AG10803 (cell line): ENCODE results near the gene MMP23B.

ENCODE experiments used
- DNase-seq: peaks from one replicate; pipeline ENCODE4 v3.0.0; 2010; ENCODE audit warnings: low read depth
- H3K4me3 ChIP-seq: 2 replicates; pipeline ENCODE4 v1.5.1; 2011; ENCODE audit warnings: mild to moderate bottlenecking, low read length, control low read depth
- CTCF ChIP-seq: conservative IDR thresholded peaks from 2 replicates; pipeline ENCODE4 v1.5.1; 2011; ENCODE audit warnings: mild to moderate bottlenecking, low read length, control low read depth, inconsistent platforms

Gene MMP23B

GRCh38 chr1:1605034-1605591 is 26.9 kb upstream of the MMP23B start:
- TF ChIP-seq CTCF = no peak
- no peak overlapping the region for H3K4me3 ChIP-seq
- DNase-seq = no peak

- DNase-seq = no peak
- no peak for TF ChIP-seq CTCF
- no peak overlapping the region for H3K4me3 ChIP-seq
These were observed 26.2 kb upstream of the MMP23B start for GRCh38 chr1:1605724-1606123.

GRCh38 chr1:1606232-1606631 is 25.7 kb upstream of the MMP23B start:
- no peak for TF ChIP-seq CTCF
- H3K4me3 ChIP-seq = no peak overlapping the region
- DNase-seq = no peak

GRCh38 chr1:1609822-1610485 is 22.0 kb upstream of the MMP23B start:
- H3K4me3 ChIP-seq = no peak overlapping the region

GRCh38 chr1:1610796-1611195 is 21.2 kb upstream of the MMP23B start:
- DNase-seq = no peak
- no peak for TF ChIP-seq CTCF
- no peak overlapping the region for H3K4me3 ChIP-seq

More at GRCh38 chr1:1609822-1610485, 22.0 kb upstream of the MMP23B start:
- TF ChIP-seq CTCF = no peak
- DNase-seq = no peak

GRCh38 chr1:1612104-1612400 is 19.9 kb upstream of the MMP23B start:
- DNase-seq = no peak
- H3K4me3 ChIP-seq = no peak overlapping the region
- TF ChIP-seq CTCF = no peak

GRCh38 chr1:1613509-1614082 is 18.4 kb upstream of the MMP23B start:
- no peak for TF ChIP-seq CTCF
- peak overlapping the region; percentile 97 for H3K4me3 ChIP-seq
- no peak for DNase-seq
